K562 (cell line): ENCODE results near the gene SCPEP1. TPM values are rescaled to one million over a fixed set of nuclear protein-coding genes. Genes with fewer than 3 reads are reported as not detected.
A peak's percentile ranks its signal among the peaks of the same experiment; 100 is the strongest.

ENCODE experiments used
- ARNT ChIP-seq, 2 experiments: fragments of 450-650 bp; IDR thresholded peaks; 2 replicates each; pipeline ENCODE4 v1.6.1; 2016; ENCODE audit warnings: mild to moderate bottlenecking in 1 of 2
- CHCHD3 ChIP-seq: fragments of 250-450 bp; sonication (Bioruptor Pico); IDR thresholded peaks from 2 replicates; pipeline ENCODE4 v2.1.2; 2022; ENCODE audit warnings: mild to moderate bottlenecking
- E2F6 ChIP-seq, 2 experiments: IDR thresholded peaks; 2 replicates each; pipeline ENCODE4 v1.6.1; 2011; ENCODE audit warnings: borderline replicate concordance in 1 of 2, control low read depth in 1 of 2, low read depth in 1 of 2, low read length in 1 of 2, mild to moderate bottlenecking in 1 of 2, mixed read lengths in 1 of 2, moderate library complexity in 1 of 2; ENCODE audit not compliant: insufficient read depth in 1 of 2, insufficient read length in 1 of 2, poor library complexity in 1 of 2, severe bottlenecking in 1 of 2; ENCODE audit errors: extremely low read depth in 1 of 2
- FIP1L1 ChIP-seq: fragments of 200-400 bp; formaldehyde crosslinking; IDR thresholded peaks from 2 replicates; pipeline ENCODE4 v1.6.1; 2018; ENCODE audit warnings: mild to moderate bottlenecking, low read depth, low read length; ENCODE audit not compliant: poor library complexity, severe bottlenecking
- FUS ChIP-seq: fragments of 200-400 bp; formaldehyde crosslinking; optimal IDR thresholded peaks from 2 replicates; pipeline ENCODE3; 2017; ENCODE audit warnings: low read depth, low read length
- MXD1 ChIP-seq: fragments of 250-450 bp; sonication (Bioruptor Pico); IDR thresholded peaks from 2 replicates; pipeline ENCODE4 v1.8.0; 2021; ENCODE audit warnings: borderline replicate concordance, mild to moderate bottlenecking, moderate library complexity; ENCODE audit not compliant: poor library complexity, severe bottlenecking
- PHB2 ChIP-seq: fragments of 450-650 bp; IDR thresholded peaks from 2 replicates; pipeline ENCODE4 v1.6.1; 2017; ENCODE audit warnings: low read depth
- PYGO2 ChIP-seq: fragments of 450-650 bp; IDR thresholded peaks from 2 replicates; pipeline ENCODE4 v1.6.1; 2016; ENCODE audit warnings: mild to moderate bottlenecking, missing genetic modification characterization, moderate library complexity, missing compliant biosample characterization
- TAF1 ChIP-seq: IDR thresholded peaks from 2 replicates; pipeline ENCODE4 v1.6.1; 2011; ENCODE audit warnings: mild to moderate bottlenecking, low read length, moderate library complexity; ENCODE audit not compliant: insufficient read depth, control insufficient read depth, severe bottlenecking; ENCODE audit errors: extremely low read depth
- TCF7L2 ChIP-seq: fragments of 150-350 bp; IDR thresholded peaks from 2 replicates; pipeline ENCODE4 v1.6.1; 2016; ENCODE audit warnings: low read depth, mild to moderate bottlenecking, low read length, moderate library complexity
- THRAP3 ChIP-seq: fragments of 450-650 bp; IDR thresholded peaks from 2 replicates; pipeline ENCODE4 v1.6.1; 2016; ENCODE audit warnings: mild to moderate bottlenecking, inconsistent platforms, borderline replicate concordance
- ZBTB9 ChIP-seq: fragments of 450-650 bp; formaldehyde crosslinking; IDR thresholded peaks from 2 replicates; pipeline ENCODE4 v1.4.0; 2020; ENCODE audit warnings: mild to moderate bottlenecking, moderate library complexity
- ZNF174 ChIP-seq: fragments of 250-450 bp; sonication (Bioruptor Pico); IDR thresholded peaks from 2 replicates; pipeline ENCODE4 v1.4.0; 2020; ENCODE audit warnings: mild to moderate bottlenecking
- ZNF3 ChIP-seq: fragments of 250-450 bp; sonication (Bioruptor Pico); IDR thresholded peaks from 2 replicates; pipeline ENCODE4 v1.5.0; 2021; ENCODE audit warnings: mild to moderate bottlenecking, moderate library complexity
- ZNF395 ChIP-seq: fragments of 200-800 bp; sonication (Bioruptor generic); IDR thresholded peaks from 2 replicates; pipeline ENCODE4 v1.6.1; 2017; ENCODE audit warnings: missing genetic modification characterization, missing compliant biosample characterization
- ZNF444 ChIP-seq: fragments of 250-450 bp; sonication (Bioruptor Pico); IDR thresholded peaks from 2 replicates; pipeline ENCODE4 v1.4.0; 2020; ENCODE audit warnings: mild to moderate bottlenecking, moderate library complexity
- polyA plus RNA-seq, 8 experiments: library from polyadenylated mRNA; depleted of rRNA in 4 of 8; stranded (reverse) in 5 of 8; unstranded in 3 of 8; fragments of >200 nt; fragmentation: Nextera tagmentation in 2 of 8; fragmentation: Illumina TruSeq in 1 of 8; extraction: Ambion mirVana in 2 of 8; extraction: Trizol in 1 of 8; gene quantifications; 2 replicates each; pipeline versions ENCODE4 v1.2.1 to v1.2.3, GENCODE V29; 2011 to 2014; ENCODE audit warnings: inconsistent platforms in 1 of 8, missing spikeins in 1 of 8
- total RNA-seq, 7 experiments: library from RNA; depleted of rRNA in 6 of 7; stranded (reverse); fragments of >200 nt in 6 of 7; fragmentation: Illumina TruSeq in 2 of 7; extraction: Trizol in 2 of 7; gene quantifications; 2 replicates each; pipeline versions ENCODE4 v1.2.1 to v1.2.3, GENCODE V29; 2011 to 2021; ENCODE audit warnings: low replicate concordance in 1 of 7
- TF ChIP-seq, protein P1 (sequence below): fragments of 200-400 bp; formaldehyde crosslinking; IDR thresholded peaks from 2 replicates; pipeline ENCODE4 v1.6.1; 2017; ENCODE audit warnings: mild to moderate bottlenecking, low read depth, low read length, moderate library complexity
- TF ChIP-seq, protein P2 (sequence below): fragments of 250-450 bp; sonication (Bioruptor Pico); IDR thresholded peaks from 2 replicates; pipeline ENCODE4 v1.5.0; 2020; ENCODE audit warnings: mild to moderate bottlenecking

The SCPEP1 gene
- total and polyA plus RNA-seq, 9 of the 15 experiments (the other 6 are each of a cell fraction or from before 2014, with no cell fraction given): 5.1 to 14.8 (median 7.2) TPM

- no peak for TF ChIP-seq TCF7L2
- 0 out of 2 replicates have a peak, but pooled peaks have one; percentile 33 for TF ChIP-seq PHB2
- no peak; the same call in 1 of the 2 replicates for TF ChIP-seq ZBTB9 (CRISPR knock-in tag)
- TF ChIP-seq ZNF395 (CRISPR knock-in tag): peak; percentile 73
- TF ChIP-seq ZNF444: no peak
- 0 out of 2 replicates have a peak, but pooled peaks have one; percentile 70 for TF ChIP-seq PYGO2 (tag)
- TF ChIP-seq TAF1: no peak
- TF ChIP-seq ARNT (IDR thresholded peaks at IDR 0.05): peak; percentile 63 to 87; a peak in 2 of 4 replicates
- no peak for TF ChIP-seq ZNF174 (CRISPR knock-in tag)
- TF ChIP-seq ZNF3: no peak
- TF ChIP-seq, protein P1, sequence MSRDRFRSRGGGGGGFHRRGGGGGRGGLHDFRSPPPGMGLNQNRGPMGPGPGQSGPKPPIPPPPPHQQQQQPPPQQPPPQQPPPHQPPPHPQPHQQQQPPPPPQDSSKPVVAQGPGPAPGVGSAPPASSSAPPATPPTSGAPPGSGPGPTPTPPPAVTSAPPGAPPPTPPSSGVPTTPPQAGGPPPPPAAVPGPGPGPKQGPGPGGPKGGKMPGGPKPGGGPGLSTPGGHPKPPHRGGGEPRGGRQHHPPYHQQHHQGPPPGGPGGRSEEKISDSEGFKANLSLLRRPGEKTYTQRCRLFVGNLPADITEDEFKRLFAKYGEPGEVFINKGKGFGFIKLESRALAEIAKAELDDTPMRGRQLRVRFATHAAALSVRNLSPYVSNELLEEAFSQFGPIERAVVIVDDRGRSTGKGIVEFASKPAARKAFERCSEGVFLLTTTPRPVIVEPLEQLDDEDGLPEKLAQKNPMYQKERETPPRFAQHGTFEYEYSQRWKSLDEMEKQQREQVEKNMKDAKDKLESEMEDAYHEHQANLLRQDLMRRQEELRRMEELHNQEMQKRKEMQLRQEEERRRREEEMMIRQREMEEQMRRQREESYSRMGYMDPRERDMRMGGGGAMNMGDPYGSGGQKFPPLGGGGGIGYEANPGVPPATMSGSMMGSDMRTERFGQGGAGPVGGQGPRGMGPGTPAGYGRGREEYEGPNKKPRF: no peak
- no peak for TF ChIP-seq MXD1
- peak; percentile 36 to 47 for TF ChIP-seq E2F6 (IDR thresholded peaks at IDR 0.05; ENCODE audit: borderline replicate concordance in 1 of 2, extremely low read depth in 1 of 2, insufficient read depth in 1 of 2, insufficient read length in 1 of 2, low read depth in 1 of 2, low read length in 1 of 2, poor library complexity in 1 of 2, severe bottlenecking in 1 of 2)
- TF ChIP-seq FUS: no peak
- TF ChIP-seq CHCHD3 (CRISPR knock-in tag): no peak
- TF ChIP-seq, protein P2, sequence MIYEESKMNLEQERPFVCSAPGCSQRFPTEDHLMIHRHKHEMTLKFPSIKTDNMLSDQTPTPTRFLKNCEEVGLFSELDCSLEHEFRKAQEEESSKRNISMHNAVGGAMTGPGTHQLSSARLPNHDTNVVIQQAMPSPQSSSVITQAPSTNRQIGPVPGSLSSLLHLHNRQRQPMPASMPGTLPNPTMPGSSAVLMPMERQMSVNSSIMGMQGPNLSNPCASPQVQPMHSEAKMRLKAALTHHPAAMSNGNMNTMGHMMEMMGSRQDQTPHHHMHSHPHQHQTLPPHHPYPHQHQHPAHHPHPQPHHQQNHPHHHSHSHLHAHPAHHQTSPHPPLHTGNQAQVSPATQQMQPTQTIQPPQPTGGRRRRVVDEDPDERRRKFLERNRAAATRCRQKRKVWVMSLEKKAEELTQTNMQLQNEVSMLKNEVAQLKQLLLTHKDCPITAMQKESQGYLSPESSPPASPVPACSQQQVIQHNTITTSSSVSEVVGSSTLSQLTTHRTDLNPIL (CRISPR knock-in tag): no peak
- no peak for TF ChIP-seq THRAP3
- no peak for TF ChIP-seq FIP1L1
These were observed 7.6 kb downstream of the SCPEP1 start (continued) for GRCh38 chr17:56985371-56986162.
